HG03175 (cell line): Measurements from ENCODE around the gene C2CD4C.
"Not testable (repeated sequence)": the region's sequence is repeated elsewhere in the genome, so short reads cannot be mapped to it uniquely, and the experiment has no call there.

Experiments used
- ATAC-seq: cut with Tn5 transposase; IDR thresholded peaks from one replicate; pipeline ENCODE4 v1.9.1; 2021; ENCODE audit warnings: mild to moderate bottlenecking, moderate library complexity; ENCODE audit not compliant: unreplicated experiment

C2CD4C gene

GRCh38 chr19:369256-369655 lies 39.7 kb downstream of the C2CD4C start:
- ATAC-seq = no peak

- no peak for ATAC-seq
These were observed 40.3 kb downstream of the C2CD4C start for GRCh38 chr19:368630-369024.

- ATAC-seq = no peak
These were observed 40.9 kb downstream of the C2CD4C start for GRCh38 chr19:367963-368629.

- no peak for ATAC-seq
These were observed 41.4 kb downstream of the C2CD4C start for GRCh38 chr19:367561-367960.

GRCh38 chr19:366951-367350 lies 42.0 kb downstream of the C2CD4C start:
- no peak for ATAC-seq

- ATAC-seq = no peak
These were observed 42.7 kb downstream of the C2CD4C start for GRCh38 chr19:366205-366783.

GRCh38 chr19:364496-365287 lies 44.3 kb downstream of the C2CD4C start:
- ATAC-seq = no peak

GRCh38 chr19:362683-363082 lies 46.3 kb downstream of the C2CD4C start:
- ATAC-seq = no peak

GRCh38 chr19:362154-362553 lies 46.8 kb downstream of the C2CD4C start:
- no peak for ATAC-seq

- no peak for ATAC-seq
These were observed 49.4 kb downstream of the C2CD4C start for GRCh38 chr19:359653-359925.

GRCh38 chr19:355536-355935 lies 53.4 kb downstream of the C2CD4C start:
- ATAC-seq = not testable (repeated sequence)
